Measurements from ENCODE around the gene FTO. TPM values are rescaled to one million over a fixed set of nuclear protein-coding genes. Genes with fewer than 3 reads are reported as not detected.

The FTO gene
- polyA plus RNA-seq, 2 donors, result 5.3 to 14.7 TPM

GRCh38 chr16:54048586-54049495 lies 344.9 kb downstream of the FTO start:
- Histone ChIP-seq H3K4me3 (ENCODE audit: low read depth in 1 of 2, low read length in 2 of 2) (no peak overlapping the region), H3K27ac (ENCODE audit: low read depth in 2 of 2, low read length in 1 of 2) (no peak overlapping the region), H3K9me3 (ENCODE audit: control insufficient read depth in 2 of 2, insufficient read depth in 1 of 2, low read depth in 1 of 2, low read length in 1 of 2) (no peaks in the 10 kb centered on the region), H3K4me1 (ENCODE audit: control insufficient read depth in 2 of 2, insufficient read depth in 2 of 2, low read length in 1 of 2) (no peaks in the 10 kb centered on the region), H3K27me3 (ENCODE audit: control insufficient read depth in 1 of 2, insufficient read depth in 2 of 2, low read length in 2 of 2) (no peaks in the 10 kb centered on the region), H3K36me3 (ENCODE audit: control insufficient read depth in 2 of 2, insufficient read depth in 2 of 2, low read length in 1 of 2) (no peaks in the 10 kb centered on the region)
- 81% methylated on average over 11 of the region's 11 CpGs for WGBS, 2 donors

GRCh38 chr16:54049591-54050458 lies 345.9 kb downstream of the FTO start:
- H3K4me1 ChIP-seq (ENCODE audit: control insufficient read depth in 2 of 2, insufficient read depth in 2 of 2, low read length in 1 of 2), result no peaks in the 10 kb centered on the region
- H3K4me3 ChIP-seq (ENCODE audit: low read depth in 1 of 2, low read length in 2 of 2), result no peak overlapping the region
- H3K36me3 ChIP-seq (ENCODE audit: control insufficient read depth in 2 of 2, insufficient read depth in 2 of 2, low read length in 1 of 2), result peaks cover 0 to 4% of the 10 kb centered on the region in 2 donors
- H3K27me3 ChIP-seq (ENCODE audit: control insufficient read depth in 1 of 2, insufficient read depth in 2 of 2, low read length in 2 of 2), result no peaks in the 10 kb centered on the region
- no peaks in the 10 kb centered on the region for H3K9me3 ChIP-seq (ENCODE audit: control insufficient read depth in 2 of 2, insufficient read depth in 1 of 2, low read depth in 1 of 2, low read length in 1 of 2)
- 80 to 82% methylated on average over 8 of the region's 8 CpGs for WGBS, 2 donors
- H3K27ac ChIP-seq (ENCODE audit: low read depth in 2 of 2, low read length in 1 of 2), result no peak overlapping the region

DNA sequence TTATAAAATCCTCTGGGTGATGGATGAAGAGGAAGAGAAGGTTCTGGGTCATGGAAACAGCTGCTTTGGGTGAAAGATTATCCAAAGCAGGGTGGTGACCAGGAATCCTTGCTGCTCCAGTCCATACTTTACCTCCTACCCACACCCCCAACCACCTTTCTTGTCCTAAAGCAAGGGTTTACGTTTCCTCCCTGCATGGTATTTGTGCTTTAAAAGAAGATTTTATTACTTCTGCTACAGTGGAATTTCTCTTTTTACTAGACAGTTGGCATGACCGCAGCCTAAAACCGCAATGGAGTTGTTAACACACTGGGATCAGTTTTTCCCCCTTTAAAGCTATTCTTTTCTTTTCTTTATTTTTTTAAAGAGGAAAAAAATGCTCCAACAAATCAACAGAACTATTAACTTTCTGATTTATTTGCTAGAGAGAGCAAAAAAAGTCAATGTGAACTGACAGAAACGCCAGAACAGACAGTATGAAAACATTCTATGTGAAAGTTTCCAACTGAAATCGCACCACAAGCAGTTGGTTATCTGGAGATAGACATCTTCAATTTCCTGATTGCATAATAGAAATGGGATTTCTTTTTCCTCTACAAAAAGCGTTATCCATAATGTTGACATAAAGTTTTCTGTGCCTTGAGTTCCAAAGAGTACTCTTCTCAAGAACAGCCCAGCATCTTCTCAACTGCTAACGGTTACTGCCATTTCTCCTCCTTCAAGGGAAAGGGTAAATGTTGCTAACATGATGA lies 346.7 kb downstream of the FTO start:
- Histone ChIP-seq H3K4me3 (ENCODE audit: low read depth in 1 of 2, low read length in 2 of 2) (no peak overlapping the region), H3K27me3 (ENCODE audit: control insufficient read depth in 1 of 2, insufficient read depth in 2 of 2, low read length in 2 of 2) (no peaks in the 10 kb centered on the region), H3K4me1 (ENCODE audit: control insufficient read depth in 2 of 2, insufficient read depth in 2 of 2, low read length in 1 of 2) (no peaks in the 10 kb centered on the region), H3K9me3 (ENCODE audit: control insufficient read depth in 2 of 2, insufficient read depth in 1 of 2, low read depth in 1 of 2, low read length in 1 of 2) (no peaks in the 10 kb centered on the region), H3K36me3 (ENCODE audit: control insufficient read depth in 2 of 2, insufficient read depth in 2 of 2, low read length in 1 of 2) (peaks cover 0 to 4% of the 10 kb centered on the region in 2 donors), H3K27ac (ENCODE audit: low read depth in 2 of 2, low read length in 1 of 2) (no peak overlapping the region)
- WGBS, 2 donors, result 74 to 79% methylated on average over 7 of the region's 7 CpGs

DNA sequence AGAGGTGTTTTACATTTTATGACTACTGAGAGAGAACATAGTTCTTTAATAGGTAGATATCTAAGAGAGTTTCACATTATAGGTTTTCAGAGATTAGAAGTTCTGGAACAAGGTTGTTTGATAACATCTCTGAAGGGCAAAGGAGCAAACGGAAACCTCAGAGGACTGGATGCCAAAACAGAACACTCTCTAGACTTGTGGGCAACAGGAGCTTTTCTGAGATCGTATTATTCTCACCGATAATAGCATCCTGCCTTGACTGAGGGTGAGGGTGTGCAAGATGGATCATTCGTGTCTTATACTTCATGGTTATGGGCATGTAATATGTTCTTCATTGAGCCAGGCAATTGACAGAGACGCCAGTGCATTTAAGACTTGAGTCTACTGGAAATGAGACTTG lies 347.9 kb downstream of the FTO start:
- Histone ChIP-seq H3K36me3 (ENCODE audit: control insufficient read depth in 2 of 2, insufficient read depth in 2 of 2, low read length in 1 of 2) (peaks cover 0 to 4% of the 10 kb centered on the region in 2 donors), H3K4me3 (ENCODE audit: low read depth in 1 of 2, low read length in 2 of 2) (no peak overlapping the region), H3K27ac (ENCODE audit: low read depth in 2 of 2, low read length in 1 of 2) (no peak overlapping the region), H3K27me3 (ENCODE audit: control insufficient read depth in 1 of 2, insufficient read depth in 2 of 2, low read length in 2 of 2) (no peaks in the 10 kb centered on the region), H3K4me1 (ENCODE audit: control insufficient read depth in 2 of 2, insufficient read depth in 2 of 2, low read length in 1 of 2) (no peaks in the 10 kb centered on the region), H3K9me3 (ENCODE audit: control insufficient read depth in 2 of 2, insufficient read depth in 1 of 2, low read depth in 1 of 2, low read length in 1 of 2) (no peaks in the 10 kb centered on the region)
- 80 to 89% methylated on average over 5 of the region's 5 CpGs for WGBS, 2 donors

GRCh38 chr16:54052271-54052670 lies 348.3 kb downstream of the FTO start:
- H3K9me3 ChIP-seq (ENCODE audit: control insufficient read depth in 2 of 2, insufficient read depth in 1 of 2, low read depth in 1 of 2, low read length in 1 of 2), result no peaks in the 10 kb centered on the region
- H3K36me3 ChIP-seq (ENCODE audit: control insufficient read depth in 2 of 2, insufficient read depth in 2 of 2, low read length in 1 of 2), result peaks cover 0 to 4% of the 10 kb centered on the region in 2 donors
- H3K27ac ChIP-seq (ENCODE audit: low read depth in 2 of 2, low read length in 1 of 2), result no peak overlapping the region
- H3K4me1 ChIP-seq (ENCODE audit: control insufficient read depth in 2 of 2, insufficient read depth in 2 of 2, low read length in 1 of 2), result no peaks in the 10 kb centered on the region
- H3K4me3 ChIP-seq (ENCODE audit: low read depth in 1 of 2, low read length in 2 of 2), result no peak overlapping the region
- no peaks in the 10 kb centered on the region for H3K27me3 ChIP-seq (ENCODE audit: control insufficient read depth in 1 of 2, insufficient read depth in 2 of 2, low read length in 2 of 2)
- WGBS, 2 donors, result 83 to 84% methylated on average over 5 of the region's 5 CpGs

DNA sequence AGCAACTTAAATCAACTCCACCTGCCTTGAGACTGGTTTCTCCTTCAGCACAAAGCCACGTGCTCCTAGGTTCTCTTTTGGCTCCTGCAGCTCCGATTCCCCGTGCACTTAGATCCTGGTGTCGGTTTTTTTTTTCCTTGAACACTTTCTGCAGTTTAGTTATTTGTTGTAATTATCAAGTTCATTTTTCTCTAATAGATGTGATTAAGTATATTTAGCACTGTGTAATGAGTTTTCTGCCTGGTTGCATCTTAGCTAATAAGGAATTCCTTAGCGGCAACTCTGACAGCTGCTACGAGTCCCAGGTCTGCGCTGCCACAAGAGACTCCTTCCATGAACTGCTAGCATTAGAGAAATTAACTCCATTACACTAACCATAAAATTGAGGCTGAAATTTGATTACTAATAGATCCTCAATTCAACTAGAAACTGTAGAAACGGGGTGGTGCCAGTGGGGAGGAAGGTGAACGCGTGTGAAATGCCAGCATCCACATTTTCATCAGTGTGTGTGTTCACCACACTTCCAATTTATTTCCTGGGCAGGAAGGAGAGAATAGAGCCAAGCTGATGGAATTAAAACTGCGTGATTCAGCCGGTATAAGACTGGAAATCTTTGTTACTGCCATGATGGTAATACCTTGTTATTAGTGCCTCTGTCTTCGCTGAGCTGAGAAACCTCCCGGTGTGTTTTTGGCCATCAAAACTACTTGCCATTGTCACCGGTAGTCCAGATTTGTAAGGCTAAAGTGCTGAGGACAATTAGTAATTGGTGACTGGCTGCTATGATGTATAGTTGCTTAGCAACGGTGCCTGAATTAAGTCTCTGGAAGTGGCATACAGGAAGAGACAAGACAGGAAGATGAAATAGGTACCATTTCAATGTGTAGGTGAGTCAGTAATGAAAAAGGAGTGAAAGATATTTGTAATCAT lies 350.2 kb downstream of the FTO start:
- no peak overlapping the region for H3K27ac ChIP-seq (ENCODE audit: low read depth in 2 of 2, low read length in 1 of 2)
- H3K9me3 ChIP-seq (ENCODE audit: control insufficient read depth in 2 of 2, insufficient read depth in 1 of 2, low read depth in 1 of 2, low read length in 1 of 2), result no peaks in the 10 kb centered on the region
- 93% methylated on average over 16 of the region's 16 CpGs for WGBS, 2 donors
- no peaks in the 10 kb centered on the region for H3K27me3 ChIP-seq (ENCODE audit: control insufficient read depth in 1 of 2, insufficient read depth in 2 of 2, low read length in 2 of 2)
- no peaks in the 10 kb centered on the region for H3K4me1 ChIP-seq (ENCODE audit: control insufficient read depth in 2 of 2, insufficient read depth in 2 of 2, low read length in 1 of 2)
- H3K4me3 ChIP-seq (ENCODE audit: low read depth in 1 of 2, low read length in 2 of 2), result no peak overlapping the region
- H3K36me3 ChIP-seq (ENCODE audit: control insufficient read depth in 2 of 2, insufficient read depth in 2 of 2, low read length in 1 of 2), result peaks cover 0 to 7% of the 10 kb centered on the region in 2 donors

DNA sequence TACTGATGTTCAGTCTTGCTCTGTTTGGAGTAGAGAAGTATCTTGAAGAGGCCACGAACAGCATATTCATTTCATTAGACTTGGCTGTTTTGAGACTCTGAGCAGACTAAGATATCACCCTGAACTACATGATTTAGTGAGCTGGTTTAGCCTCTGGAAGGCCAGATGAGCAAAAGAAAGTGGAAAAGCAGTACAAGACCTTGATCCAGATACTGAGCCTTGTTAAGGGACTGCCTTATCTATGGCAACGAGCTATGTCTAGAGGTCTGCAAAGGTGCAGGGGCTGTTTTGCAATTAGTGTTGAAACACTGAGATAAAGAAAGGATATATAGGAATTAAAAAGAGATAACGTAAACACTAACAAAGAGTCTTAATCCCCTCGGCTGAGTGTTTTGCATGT lies 351.2 kb downstream of the FTO start:
- Histone ChIP-seq H3K4me3 (ENCODE audit: low read depth in 1 of 2, low read length in 2 of 2) (no peak overlapping the region), H3K36me3 (ENCODE audit: control insufficient read depth in 2 of 2, insufficient read depth in 2 of 2, low read length in 1 of 2) (peaks cover 0 to 7% of the 10 kb centered on the region in 2 donors), H3K4me1 (ENCODE audit: control insufficient read depth in 2 of 2, insufficient read depth in 2 of 2, low read length in 1 of 2) (no peaks in the 10 kb centered on the region), H3K9me3 (ENCODE audit: control insufficient read depth in 2 of 2, insufficient read depth in 1 of 2, low read depth in 1 of 2, low read length in 1 of 2) (no peaks in the 10 kb centered on the region), H3K27me3 (ENCODE audit: control insufficient read depth in 1 of 2, insufficient read depth in 2 of 2, low read length in 2 of 2) (no peaks in the 10 kb centered on the region), H3K27ac (ENCODE audit: low read depth in 2 of 2, low read length in 1 of 2) (no peak overlapping the region)
- WGBS, 2 donors, result 85 to 87% methylated on average over 4 of the region's 4 CpGs

DNA sequence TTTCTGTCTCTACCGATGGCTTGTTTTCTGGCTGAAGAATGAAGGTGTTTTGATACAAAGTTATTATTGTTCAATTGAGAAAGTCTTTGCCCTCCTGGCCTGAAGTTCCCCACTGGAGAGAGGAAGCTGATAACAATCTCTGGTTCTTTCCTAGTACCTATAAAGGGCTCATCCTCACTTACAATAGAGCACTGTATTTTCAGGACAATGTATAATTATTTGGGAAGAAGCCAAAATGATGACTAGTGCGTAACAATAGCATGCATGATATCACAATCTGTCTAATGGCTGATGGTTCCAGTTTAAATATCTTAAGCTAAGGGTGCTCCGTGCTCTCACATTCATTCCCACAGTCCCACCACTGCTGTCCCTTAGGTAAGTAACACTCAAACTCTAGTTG lies 351.9 kb downstream of the FTO start:
- Histone ChIP-seq H3K9me3 (ENCODE audit: control insufficient read depth in 2 of 2, insufficient read depth in 1 of 2, low read depth in 1 of 2, low read length in 1 of 2) (no peaks in the 10 kb centered on the region), H3K27me3 (ENCODE audit: control insufficient read depth in 1 of 2, insufficient read depth in 2 of 2, low read length in 2 of 2) (no peaks in the 10 kb centered on the region), H3K4me3 (ENCODE audit: low read depth in 1 of 2, low read length in 2 of 2) (no peak overlapping the region), H3K27ac (ENCODE audit: low read depth in 2 of 2, low read length in 1 of 2) (no peak overlapping the region), H3K36me3 (ENCODE audit: control insufficient read depth in 2 of 2, insufficient read depth in 2 of 2, low read length in 1 of 2) (peaks cover 0 to 7% of the 10 kb centered on the region in 2 donors), H3K4me1 (ENCODE audit: control insufficient read depth in 2 of 2, insufficient read depth in 2 of 2, low read length in 1 of 2) (no peaks in the 10 kb centered on the region)
- 84 to 86% methylated on average over 3 of the region's 3 CpGs for WGBS, 2 donors
